ENCODE measurements around the gene CTNNA2. TPM values are rescaled to one million over a fixed set of nuclear protein-coding genes. Genes with fewer than 3 reads are reported as not detected.

Gene CTNNA2
- polyA plus RNA-seq, 2 of the 4 experiments (the other 2 are of a cell fraction) = 0.50 to 0.94 TPM

- ATAC-seq (no peak), DNase-seq (ENCODE audit: low read depth in 1 of 2, low spot score in 1 of 2) (no peak), FAIRE-seq (no peak)
- Histone ChIP-seq H3K4me1 (no peaks in the 10 kb centered on the region), H3K9me3 (no peaks in the 10 kb centered on the region), H3K4me2 (no peak overlapping the region), H3K4me3 (no peak overlapping the region), H3K27ac (no peak overlapping the region)
- TF ChIP-seq EHF (CRISPR knock-in tag; IDR thresholded peaks at IDR 0.05) (no peak), MAFK (IDR thresholded peaks at IDR 0.05; ENCODE audit: partially characterized antibody) (no peak), POLR2AphosphoS2 (conservative IDR thresholded peaks at IDR 0.05; ENCODE audit: low read length) (no peak), FOXS1 (CRISPR knock-in tag; IDR thresholded peaks at IDR 0.05) (no peak), ZSCAN20 (CRISPR knock-in tag; IDR thresholded peaks at IDR 0.05) (no peak), MAZ (IDR thresholded peaks at IDR 0.05; ENCODE audit: borderline replicate concordance, low read depth, low read length) (no peak), CHD4 (IDR thresholded peaks at IDR 0.05; ENCODE audit: borderline replicate concordance) (no peak), RAD21 (conservative IDR thresholded peaks at IDR 0.05 in 1 of 2, IDR thresholded peaks at IDR 0.05 in 1 of 2) (no peak), HES2 (IDR thresholded peaks at IDR 0.05) (no peak), JUNB (IDR thresholded peaks at IDR 0.05) (no peak)
- 31% methylated on average over 1 of the region's 1 CpG for WGBS (ENCODE audit: missing lambda C conversion rate)
- ChIA-PET POLR2A (no interaction called here), CTCF (interaction anchor here (1.0 to 1.7 kb wide), 2 partner anchors 8 to 10 kb away, joined by 3 to 4 read pairs; no protein-coding TSS in a partner anchor)
These were observed 279.2 kb downstream of the CTNNA2 start for GRCh38 chr2:79792090-79792489.

DNA sequence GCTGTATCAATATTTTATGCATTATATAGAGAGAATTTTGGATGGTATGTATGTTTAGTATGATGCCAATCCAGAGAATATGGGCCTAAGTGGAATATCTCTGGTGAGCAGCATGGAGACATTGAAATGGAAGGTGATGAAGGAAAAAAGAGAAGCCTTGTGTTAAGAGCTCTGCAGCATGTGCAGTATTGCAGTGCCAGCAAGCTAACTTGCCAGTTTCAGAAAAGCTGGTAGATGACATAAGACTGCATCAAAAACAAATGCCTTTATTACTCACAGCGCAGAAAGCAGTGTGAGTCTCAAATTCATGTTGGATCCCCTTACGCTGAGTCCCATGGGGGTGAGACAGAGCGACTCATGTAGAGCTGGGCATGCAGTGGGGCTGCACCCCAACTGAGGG lies 280.2 kb downstream of the CTNNA2 start:
- Histone ChIP-seq H3K4me2 (no peak overlapping the region), H3K4me3 (no peak overlapping the region), H3K27ac (no peak overlapping the region), H3K4me1 (no peaks in the 10 kb centered on the region), H3K9me3 (no peaks in the 10 kb centered on the region)
- FAIRE-seq (no peak), DNase-seq (ENCODE audit: low read depth in 1 of 2, low spot score in 1 of 2) (no peak), ATAC-seq (no peak)
- 44% methylated on average over 3 of the region's 3 CpGs for WGBS (ENCODE audit: missing lambda C conversion rate)
- ChIA-PET CTCF (interaction anchor here (1.7 kb wide), 1 partner anchor 9 kb away, joined by 4 read pairs; no protein-coding TSS in a partner anchor), POLR2A (no interaction called here)
- no peak for TF ChIP-seq MAZ (IDR thresholded peaks at IDR 0.05; ENCODE audit: borderline replicate concordance, low read depth, low read length)
- TF ChIP-seq CEBPB (IDR thresholded peaks at IDR 0.05) = no peak
- no peak for TF ChIP-seq ZFP36 (IDR thresholded peaks at IDR 0.05; ENCODE audit: borderline replicate concordance, partially characterized antibody)

GRCh38 chr2:79796641-79797040 lies 283.8 kb downstream of the CTNNA2 start:
- Histone ChIP-seq H3K9me3 (no peaks in the 10 kb centered on the region; the same call in 2 of the 3 replicates), H3K4me1 (no peaks in the 10 kb centered on the region), H3K4me3 (no peak overlapping the region), H3K27ac (no peak overlapping the region), H3K4me2 (no peak overlapping the region)
- ATAC-seq = 0 out of 6 replicates have a peak, but pooled peaks of 1 of the 2 experiments have one; percentile 56
- 25% methylated on average over 2 of the region's 2 CpGs for WGBS (ENCODE audit: missing lambda C conversion rate)
- ChIA-PET POLR2A (no interaction called here), CTCF (no interaction called here)
- FAIRE-seq = no peak
- no peak for DNase-seq (ENCODE audit: low read depth in 1 of 2, low spot score in 1 of 2)
- TF ChIP-seq NPAS2 (CRISPR knock-in tag; IDR thresholded peaks at IDR 0.05; ENCODE audit: borderline replicate concordance) (no peak), MAZ (IDR thresholded peaks at IDR 0.05; ENCODE audit: borderline replicate concordance, low read depth, low read length) (no peak), ZSCAN20 (CRISPR knock-in tag; IDR thresholded peaks at IDR 0.05) (no peak), TP53 (CRISPR knock-in tag; IDR thresholded peaks at IDR 0.05) (no peak), ESRRA (IDR thresholded peaks at IDR 0.05; ENCODE audit: borderline replicate concordance, low read length) (no peak), HES2 (IDR thresholded peaks at IDR 0.05) (no peak)

DNA sequence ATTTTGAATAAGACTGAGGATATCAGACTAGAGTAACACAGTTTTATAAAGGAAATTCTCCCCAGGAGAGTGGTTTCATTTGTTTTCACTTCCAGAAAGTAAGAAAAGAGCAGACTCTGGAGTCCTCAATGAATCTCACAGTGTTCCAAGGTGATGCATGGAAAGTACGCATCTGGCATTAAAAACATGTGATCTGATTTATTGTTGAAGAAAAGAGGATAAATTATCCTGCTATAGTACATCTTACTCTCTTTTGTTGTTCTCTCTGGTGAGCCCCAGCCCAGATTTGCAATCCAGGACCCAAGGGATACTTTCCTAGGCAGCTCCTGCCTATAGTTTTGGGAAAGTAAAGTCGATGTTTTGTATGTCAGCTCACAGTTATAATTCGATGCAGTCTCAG lies 285.9 kb downstream of the CTNNA2 start:
- Histone ChIP-seq H3K27ac (no peak overlapping the region), H3K9me3 (no peaks in the 10 kb centered on the region; the same call in 2 of the 3 replicates), H3K4me2 (no peak overlapping the region), H3K4me3 (no peak overlapping the region), H3K4me1 (no peaks in the 10 kb centered on the region)
- CTCF ChIA-PET = interaction anchor here (0.7 kb wide), 1 partner anchor 203 kb away, joined by 5 read pairs; no protein-coding TSS in a partner anchor
- ATAC-seq (no peak), DNase-seq (ENCODE audit: low read depth in 1 of 2, low spot score in 1 of 2) (no peak), FAIRE-seq (no peak)
- TF ChIP-seq HES2 (IDR thresholded peaks at IDR 0.05) (no peak), RAD21 (conservative IDR thresholded peaks at IDR 0.05 in 1 of 2, IDR thresholded peaks at IDR 0.05 in 1 of 2) (no peak)
- 45% methylated on average over 3 of the region's 3 CpGs for WGBS (ENCODE audit: missing lambda C conversion rate)
- POLR2A ChIA-PET = no interaction called here

GRCh38 chr2:79799729-79800128 lies 286.9 kb downstream of the CTNNA2 start:
- H3K4me2 ChIP-seq = no peak overlapping the region
- H3K27ac ChIP-seq = no peak overlapping the region
- no peak overlapping the region for H3K4me3 ChIP-seq
- H3K9me3 ChIP-seq = no peaks in the 10 kb centered on the region; the same call in 2 of the 3 replicates
- ChIA-PET POLR2A (no interaction called here), CTCF (no interaction called here)
- DNase-seq (ENCODE audit: low read depth in 1 of 2, low spot score in 1 of 2) (no peak), FAIRE-seq (no peak), ATAC-seq (no peak)
- H3K4me1 ChIP-seq = no peaks in the 10 kb centered on the region
- TF ChIP-seq HOXB13 (CRISPR knock-in tag; IDR thresholded peaks at IDR 0.05; ENCODE audit: low read depth) (no peak), PHF8 (IDR thresholded peaks at IDR 0.05; ENCODE audit: borderline replicate concordance, low read depth) (no peak), POLR2A (IDR thresholded peaks at IDR 0.05; ENCODE audit: low read length) (no peak), ZNF302 (CRISPR knock-in tag; IDR thresholded peaks at IDR 0.05) (no peak), NR3C1 (IDR thresholded peaks at IDR 0.05) (no peak), KDM5A (IDR thresholded peaks at IDR 0.05) (no peak), FOSL2 (IDR thresholded peaks at IDR 0.05) (no peak), FOSL2 (CRISPR knock-in tag; IDR thresholded peaks at IDR 0.05) (no peak), ATOH8 (CRISPR knock-in tag; IDR thresholded peaks at IDR 0.05; ENCODE audit: low read depth) (no peak), CBX8 (IDR thresholded peaks at IDR 0.05) (no peak), GATA3 (IDR thresholded peaks at IDR 0.05; ENCODE audit: borderline replicate concordance) (no peak), KDM1A (IDR thresholded peaks at IDR 0.05; ENCODE audit: low read depth) (no peak), NFE2L2 (conservative IDR thresholded peaks at IDR 0.05; ENCODE audit: low read length) (no peak), RNF2 (IDR thresholded peaks at IDR 0.05; ENCODE audit: borderline replicate concordance, low read depth) (no peak)

Data from A549 (cell line).